HepG2 (cell line): ENCODE data around the gene C18orf63. TPM values are rescaled to one million over a fixed set of nuclear protein-coding genes. Genes with fewer than 3 reads are reported as not detected.

Experiments
- ARNT2 ChIP-seq: sonication (generic); formaldehyde crosslinking; IDR thresholded peaks from 2 replicates; pipeline ENCODE4 v1.8.0; 2022; ENCODE audit warnings: mild to moderate bottlenecking, low read depth, missing genetic modification reagents, moderate library complexity
- ESRRA ChIP-seq: sonication (generic); formaldehyde crosslinking; IDR thresholded peaks from 2 replicates; pipeline ENCODE4 v1.5.1; 2020; ENCODE audit warnings: mild to moderate bottlenecking, low read depth, missing genetic modification reagents
- EZH2 ChIP-seq: conservative IDR thresholded peaks from 2 replicates; pipeline ENCODE4 v1.6.1; 2012; ENCODE audit warnings: mild to moderate bottlenecking, low read depth, low read length, moderate library complexity
- ISX ChIP-seq: sonication (generic); formaldehyde crosslinking; conservative IDR thresholded peaks from 2 replicates; pipeline ENCODE4 v1.5.0; 2020; ENCODE audit warnings: missing genetic modification reagents
- JUNB ChIP-seq: sonication (generic); formaldehyde crosslinking; IDR thresholded peaks from 2 replicates; pipeline ENCODE4 v1.8.0; 2022; ENCODE audit warnings: missing genetic modification reagents, mild to moderate bottlenecking, borderline replicate concordance
- MAFF ChIP-seq: IDR thresholded peaks from 2 replicates; pipeline ENCODE4 v1.6.1; 2011; ENCODE audit warnings: low read depth, low read length, improper control_type of control experiment
- MED13 ChIP-seq: sonication (generic); formaldehyde crosslinking; IDR thresholded peaks from 2 replicates; pipeline ENCODE4 v1.5.0; 2020; ENCODE audit warnings: missing genetic modification reagents
- MTF2 ChIP-seq: sonication (generic); formaldehyde crosslinking; IDR thresholded peaks from 2 replicates; pipeline ENCODE4 v1.5.0; 2020; ENCODE audit warnings: missing genetic modification reagents, borderline replicate concordance
- NFE2L2 ChIP-seq: fragments of 150-350 bp; IDR thresholded peaks from 2 replicates; pipeline ENCODE4 v1.6.1; 2014; ENCODE audit warnings: low read length
- PHB2 ChIP-seq: fragments of 450-650 bp; IDR thresholded peaks from 2 replicates; pipeline ENCODE4 v1.6.1; 2018; ENCODE audit not compliant: partially characterized antibody
- SNRNP70 ChIP-seq: fragments of 200-400 bp; formaldehyde crosslinking; IDR thresholded peaks from 2 replicates; pipeline ENCODE4 v1.6.1; 2017; ENCODE audit warnings: mild to moderate bottlenecking, low read depth, low read length, moderate library complexity
- ZNF232 ChIP-seq: sonication (generic); formaldehyde crosslinking; IDR thresholded peaks from 2 replicates; pipeline ENCODE4 v1.4.0; 2020; ENCODE audit warnings: missing genetic modification reagents, borderline replicate concordance
- ZNF296 ChIP-seq: sonication (generic); formaldehyde crosslinking; conservative IDR thresholded peaks from 2 replicates; pipeline ENCODE4 v1.5.0; 2020; ENCODE audit warnings: mild to moderate bottlenecking, missing genetic modification reagents
- ZNF510 ChIP-seq: sonication (generic); formaldehyde crosslinking; IDR thresholded peaks from 2 replicates; pipeline ENCODE4 v1.4.0; 2020; ENCODE audit warnings: low read depth, mild to moderate bottlenecking, missing genetic modification reagents
- ZNF550 ChIP-seq: sonication (generic); formaldehyde crosslinking; IDR thresholded peaks from 2 replicates; pipeline ENCODE4 v1.4.0; 2020; ENCODE audit warnings: mild to moderate bottlenecking, missing genetic modification reagents, borderline replicate concordance
- ZNF776 ChIP-seq: sonication (generic); formaldehyde crosslinking; IDR thresholded peaks from 2 replicates; pipeline ENCODE4 v1.4.0; 2020; ENCODE audit warnings: mild to moderate bottlenecking, missing genetic modification reagents
- polyA plus RNA-seq, 8 experiments: library from polyadenylated mRNA; depleted of rRNA in 3 of 8; stranded (reverse) in 7 of 8; unstranded in 1 of 8; fragments of >200 nt; fragmentation: Illumina TruSeq in 4 of 8; extraction: Trizol in 4 of 8; gene quantifications; 2 replicates each; pipeline versions ENCODE4 v1.2.1 to v1.2.3, GENCODE V29; 2011 to 2016; ENCODE audit warnings: low read depth in 4 of 8, missing spikeins in 1 of 8, mixed read lengths in 1 of 8; ENCODE audit not compliant: insufficient read depth in 1 of 8
- total RNA-seq, 5 experiments: library from RNA; depleted of rRNA; stranded (reverse); fragments of >200 nt; fragmentation: Illumina TruSeq; extraction: Trizol; gene quantifications; 2 replicates each; pipeline ENCODE4 v1.2.3, GENCODE V29; 2016; ENCODE audit warnings: low read depth in 1 of 5
- TF ChIP-seq, protein P1 (sequence below): sonication (generic); formaldehyde crosslinking; IDR thresholded peaks from 2 replicates; pipeline ENCODE4 v1.9.0; 2021; ENCODE audit warnings: missing genetic modification reagents, borderline replicate concordance
- TF ChIP-seq, protein P2 (sequence below): sonication (generic); formaldehyde crosslinking; IDR thresholded peaks from 2 replicates; pipeline ENCODE4 v1.5.1; 2020; ENCODE audit warnings: missing genetic modification reagents, mild to moderate bottlenecking, borderline replicate concordance
- TF ChIP-seq, protein P3 (sequence below): sonication (generic); formaldehyde crosslinking; IDR thresholded peaks from 2 replicates; pipeline ENCODE4 v1.5.1; 2020; ENCODE audit warnings: mild to moderate bottlenecking, moderate library complexity, missing genetic modification reagents
- TF ChIP-seq, protein P4 (sequence below): sonication (generic); formaldehyde crosslinking; IDR thresholded peaks from 2 replicates; pipeline ENCODE4 v1.4.0; 2020; ENCODE audit warnings: missing genetic modification reagents

C18orf63 gene
- total and polyA plus RNA-seq, 2 of the 13 experiments (the other 11 are each of a cell fraction or from before 2014, with no cell fraction given), result 0.01 TPM; not detected in 1

DNA sequence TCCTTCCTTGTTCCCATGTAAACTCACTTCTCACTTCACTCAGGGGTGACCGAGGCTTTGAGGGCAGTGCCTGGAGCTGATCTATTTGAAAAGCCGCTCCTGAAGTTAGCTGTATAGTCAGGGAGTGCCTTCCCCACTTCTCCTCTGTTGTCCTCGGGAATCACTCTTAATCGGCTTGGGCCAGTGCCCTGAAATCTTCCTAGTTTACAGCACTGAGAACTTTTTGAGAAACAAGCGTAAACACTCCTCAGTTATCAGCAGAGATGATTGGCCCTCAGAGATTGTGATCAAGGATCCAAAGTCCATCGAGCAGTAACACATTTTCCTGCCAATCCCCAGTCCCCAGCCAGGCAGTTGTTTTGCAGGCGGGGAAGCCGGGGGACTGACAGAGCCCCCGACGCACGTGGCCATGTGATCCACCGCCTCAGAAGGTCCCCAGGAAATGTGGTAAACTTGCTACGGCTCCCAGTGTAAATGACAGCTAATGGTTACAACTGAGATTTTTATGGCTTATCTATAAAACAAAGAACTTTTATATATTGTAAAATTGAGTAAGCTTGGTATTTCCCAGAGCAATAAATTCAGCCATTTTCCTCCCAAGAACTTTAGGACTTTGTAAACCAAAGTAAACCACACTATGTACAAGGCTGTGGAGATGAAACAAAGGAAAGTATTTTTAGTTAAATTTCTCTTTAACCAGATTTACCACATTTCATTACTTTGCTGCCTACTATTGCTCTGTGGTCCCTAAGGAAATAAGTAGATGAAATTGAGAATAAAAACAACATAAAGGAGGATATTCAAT is 53.5 kb downstream of the C18orf63 start (continued):
- TF ChIP-seq, protein P1, sequence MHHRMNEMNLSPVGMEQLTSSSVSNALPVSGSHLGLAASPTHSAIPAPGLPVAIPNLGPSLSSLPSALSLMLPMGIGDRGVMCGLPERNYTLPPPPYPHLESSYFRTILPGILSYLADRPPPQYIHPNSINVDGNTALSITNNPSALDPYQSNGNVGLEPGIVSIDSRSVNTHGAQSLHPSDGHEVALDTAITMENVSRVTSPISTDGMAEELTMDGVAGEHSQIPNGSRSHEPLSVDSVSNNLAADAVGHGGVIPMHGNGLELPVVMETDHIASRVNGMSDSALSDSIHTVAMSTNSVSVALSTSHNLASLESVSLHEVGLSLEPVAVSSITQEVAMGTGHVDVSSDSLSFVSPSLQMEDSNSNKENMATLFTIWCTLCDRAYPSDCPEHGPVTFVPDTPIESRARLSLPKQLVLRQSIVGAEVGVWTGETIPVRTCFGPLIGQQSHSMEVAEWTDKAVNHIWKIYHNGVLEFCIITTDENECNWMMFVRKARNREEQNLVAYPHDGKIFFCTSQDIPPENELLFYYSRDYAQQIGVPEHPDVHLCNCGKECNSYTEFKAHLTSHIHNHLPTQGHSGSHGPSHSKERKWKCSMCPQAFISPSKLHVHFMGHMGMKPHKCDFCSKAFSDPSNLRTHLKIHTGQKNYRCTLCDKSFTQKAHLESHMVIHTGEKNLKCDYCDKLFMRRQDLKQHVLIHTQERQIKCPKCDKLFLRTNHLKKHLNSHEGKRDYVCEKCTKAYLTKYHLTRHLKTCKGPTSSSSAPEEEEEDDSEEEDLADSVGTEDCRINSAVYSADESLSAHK (CRISPR knock-in tag), result no peak
- TF ChIP-seq MTF2 (CRISPR knock-in tag) (no peak; the same call in 1 of the 2 replicates), ZNF510 (CRISPR knock-in tag) (0 out of 2 replicates have a peak, but pooled peaks have one; percentile 31), MED13 (CRISPR knock-in tag) (no peak), JUNB (CRISPR knock-in tag) (no peak), ZNF776 (CRISPR knock-in tag) (no peak), EZH2 (no peak), NFE2L2 (no peak), PHB2 (no peak), SNRNP70 (no peak), ISX (CRISPR knock-in tag) (no peak), ESRRA (CRISPR knock-in tag) (no peak), MAFF (no peak), ARNT2 (0 out of 2 replicates have a peak, but pooled peaks have one; percentile 28), ZNF550 (no peak), ZNF296 (no peak), ZNF232 (CRISPR knock-in tag) (no peak)
- TF ChIP-seq, protein P2, sequence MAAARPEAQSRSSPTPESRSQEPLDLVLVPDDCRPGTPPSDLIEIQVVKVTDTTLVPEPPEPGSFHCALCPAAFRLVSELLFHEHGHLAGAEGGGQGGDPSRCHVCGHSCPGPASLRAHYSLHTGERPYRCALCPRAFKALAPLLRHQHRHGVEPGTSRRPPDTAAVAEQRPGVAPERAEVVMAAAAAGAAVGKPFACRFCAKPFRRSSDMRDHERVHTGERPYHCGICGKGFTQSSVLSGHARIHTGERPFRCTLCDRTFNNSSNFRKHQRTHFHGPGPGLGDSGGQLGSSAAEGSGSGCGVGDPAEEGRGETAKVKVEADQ, result no peak
- TF ChIP-seq, protein P3, sequence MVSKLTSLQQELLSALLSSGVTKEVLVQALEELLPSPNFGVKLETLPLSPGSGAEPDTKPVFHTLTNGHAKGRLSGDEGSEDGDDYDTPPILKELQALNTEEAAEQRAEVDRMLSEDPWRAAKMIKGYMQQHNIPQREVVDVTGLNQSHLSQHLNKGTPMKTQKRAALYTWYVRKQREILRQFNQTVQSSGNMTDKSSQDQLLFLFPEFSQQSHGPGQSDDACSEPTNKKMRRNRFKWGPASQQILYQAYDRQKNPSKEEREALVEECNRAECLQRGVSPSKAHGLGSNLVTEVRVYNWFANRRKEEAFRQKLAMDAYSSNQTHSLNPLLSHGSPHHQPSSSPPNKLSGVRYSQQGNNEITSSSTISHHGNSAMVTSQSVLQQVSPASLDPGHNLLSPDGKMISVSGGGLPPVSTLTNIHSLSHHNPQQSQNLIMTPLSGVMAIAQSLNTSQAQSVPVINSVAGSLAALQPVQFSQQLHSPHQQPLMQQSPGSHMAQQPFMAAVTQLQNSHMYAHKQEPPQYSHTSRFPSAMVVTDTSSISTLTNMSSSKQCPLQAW, result no peak
- TF ChIP-seq, protein P4, sequence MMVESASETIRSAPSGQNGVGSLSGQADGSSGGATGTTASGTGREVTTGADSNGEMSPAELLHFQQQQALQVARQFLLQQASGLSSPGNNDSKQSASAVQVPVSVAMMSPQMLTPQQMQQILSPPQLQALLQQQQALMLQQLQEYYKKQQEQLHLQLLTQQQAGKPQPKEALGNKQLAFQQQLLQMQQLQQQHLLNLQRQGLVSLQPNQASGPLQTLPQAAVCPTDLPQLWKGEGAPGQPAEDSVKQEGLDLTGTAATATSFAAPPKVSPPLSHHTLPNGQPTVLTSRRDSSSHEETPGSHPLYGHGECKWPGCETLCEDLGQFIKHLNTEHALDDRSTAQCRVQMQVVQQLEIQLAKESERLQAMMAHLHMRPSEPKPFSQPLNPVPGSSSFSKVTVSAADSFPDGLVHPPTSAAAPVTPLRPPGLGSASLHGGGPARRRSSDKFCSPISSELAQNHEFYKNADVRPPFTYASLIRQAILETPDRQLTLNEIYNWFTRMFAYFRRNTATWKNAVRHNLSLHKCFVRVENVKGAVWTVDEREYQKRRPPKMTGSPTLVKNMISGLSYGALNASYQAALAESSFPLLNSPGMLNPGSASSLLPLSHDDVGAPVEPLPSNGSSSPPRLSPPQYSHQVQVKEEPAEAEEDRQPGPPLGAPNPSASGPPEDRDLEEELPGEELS, result 0 out of 2 replicates have a peak, but pooled peaks have one; percentile 48
